ENCODE data around the gene SPPL3.

The SPPL3 gene

DNA sequence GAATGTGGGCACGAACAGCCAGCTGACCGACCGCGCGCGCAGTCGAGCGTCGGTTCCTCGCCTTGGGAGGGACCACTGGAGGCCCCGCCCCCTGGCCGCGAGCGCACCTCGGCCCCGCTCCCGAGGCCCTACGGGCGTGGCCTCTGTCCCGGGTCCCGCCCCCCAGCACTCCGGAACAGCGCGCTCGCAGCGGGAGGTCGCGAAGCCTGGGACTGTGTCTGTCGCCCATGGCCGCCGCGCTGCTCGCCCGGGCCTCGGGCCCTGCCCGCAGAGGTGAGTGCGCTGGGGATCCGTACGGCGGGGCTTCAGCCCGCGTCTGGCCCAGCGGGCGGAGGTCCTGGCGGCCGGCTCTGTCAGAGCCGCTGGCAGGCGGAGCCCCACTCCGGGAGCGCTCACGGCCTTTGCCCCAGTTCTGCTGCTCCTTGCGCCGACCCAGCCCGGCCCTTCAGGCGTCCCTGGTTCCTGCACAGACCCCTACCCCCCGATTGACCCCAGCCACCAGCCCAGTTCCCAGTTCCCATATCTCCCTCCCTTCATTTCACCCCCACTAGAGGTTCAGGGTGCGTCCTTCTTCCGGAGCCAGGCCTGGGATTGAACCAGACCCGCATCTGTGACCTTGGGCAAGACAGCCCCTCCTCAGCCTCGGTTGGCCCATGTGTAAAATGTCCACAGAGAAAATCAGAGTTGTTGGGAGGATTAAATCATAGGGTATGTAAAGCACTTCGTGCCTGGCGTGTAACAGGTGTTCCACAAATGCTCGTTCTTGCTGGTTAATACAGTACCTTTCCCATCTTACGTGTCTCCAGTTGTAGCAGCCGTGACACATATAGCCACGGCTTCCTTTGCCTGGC is 178.3 kb downstream of the SPPL3 start, which contains the start of gene ACADS:
TSS of gene ACADS (plus strand) at position 168 of the 851 bp plus-strand sequence. CDS start at position 228, 60 bp downstream.
- peak; percentile 58 to 89 (median 78) for DNase-seq (ENCODE audit: low read depth in 3 of 3, low spot score in 1 of 3)

DNA sequence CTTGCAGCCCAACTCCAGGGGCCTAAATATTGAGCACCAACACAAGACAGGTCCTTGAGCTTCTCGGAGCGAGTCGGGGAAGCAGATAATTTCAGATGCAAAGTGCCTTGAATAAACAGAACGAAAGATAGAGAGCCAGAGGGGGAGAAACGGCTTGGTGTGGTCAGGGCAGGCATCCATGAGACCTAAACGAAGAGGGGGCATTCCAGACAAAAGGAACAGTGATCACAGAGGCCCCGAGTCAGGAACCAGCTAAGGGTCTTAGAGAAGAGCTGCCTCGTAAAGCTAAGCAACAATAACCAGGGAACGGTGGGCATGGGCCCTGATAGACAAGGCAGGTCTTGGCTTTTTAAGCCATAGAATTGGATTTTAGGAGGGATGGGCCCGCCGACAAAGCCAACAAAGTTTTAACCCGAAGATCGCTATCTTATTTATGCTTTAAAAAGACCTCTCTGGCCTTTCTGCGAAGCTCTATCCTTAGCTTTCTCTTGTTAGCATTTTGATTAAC is 179.0 kb downstream of the SPPL3 start:
- DNase-seq (ENCODE audit: low read depth in 3 of 3, low spot score in 1 of 3): no peak

DNA sequence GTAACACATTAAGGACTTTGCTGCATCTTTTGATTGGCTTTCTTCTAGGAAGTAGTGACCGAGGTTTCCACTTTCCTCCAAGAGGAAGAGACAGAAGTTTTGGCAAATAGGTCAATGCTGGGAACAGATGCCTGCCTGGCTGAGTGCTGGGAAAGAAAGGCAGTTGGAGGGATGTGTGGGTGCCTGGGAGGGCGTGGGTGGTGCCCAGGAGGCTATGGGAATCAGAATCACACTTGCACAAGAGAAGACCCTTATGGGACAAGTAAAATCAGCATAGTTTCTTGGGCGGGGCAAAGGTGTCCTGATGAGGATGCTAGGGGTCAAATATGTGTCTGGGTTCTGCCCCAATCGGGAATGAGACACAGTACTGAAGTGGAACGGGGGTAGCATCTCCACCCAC is 179.4 kb downstream of the SPPL3 start:
- no peak for DNase-seq (ENCODE audit: low read depth in 3 of 3, low spot score in 1 of 3)

GRCh38 chr12:120722784-120723183 is 181.4 kb downstream of the SPPL3 start:
- no peak for DNase-seq (ENCODE audit: low read depth in 3 of 3, low spot score in 1 of 3)

DNA sequence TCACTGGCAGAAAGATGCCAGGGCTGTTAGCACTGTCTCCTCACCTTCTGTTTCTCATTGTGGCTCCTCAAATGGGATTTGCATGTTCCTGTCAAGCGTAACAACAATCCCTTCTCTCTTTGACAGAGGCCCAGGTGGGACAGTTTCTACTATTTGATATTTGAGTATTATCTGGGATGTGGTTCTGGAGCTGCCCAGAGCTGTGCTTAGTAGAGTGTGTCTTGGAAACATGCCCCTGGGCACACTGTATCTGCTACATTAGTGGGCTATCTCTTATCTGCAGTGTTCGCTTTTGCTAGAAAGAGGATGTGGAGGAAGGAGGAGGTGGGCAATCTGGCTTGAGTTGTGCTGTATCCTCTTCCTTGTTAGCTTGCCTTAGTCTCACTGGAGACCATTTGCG is 182.3 kb downstream of the SPPL3 start:
- DNase-seq (ENCODE audit: low read depth in 3 of 3, low spot score in 1 of 3): no peak

GRCh38 chr12:120720987-120721801 is 183.0 kb downstream of the SPPL3 start:
- no peak for DNase-seq (ENCODE audit: low read depth in 3 of 3, low spot score in 1 of 3)

DNA sequence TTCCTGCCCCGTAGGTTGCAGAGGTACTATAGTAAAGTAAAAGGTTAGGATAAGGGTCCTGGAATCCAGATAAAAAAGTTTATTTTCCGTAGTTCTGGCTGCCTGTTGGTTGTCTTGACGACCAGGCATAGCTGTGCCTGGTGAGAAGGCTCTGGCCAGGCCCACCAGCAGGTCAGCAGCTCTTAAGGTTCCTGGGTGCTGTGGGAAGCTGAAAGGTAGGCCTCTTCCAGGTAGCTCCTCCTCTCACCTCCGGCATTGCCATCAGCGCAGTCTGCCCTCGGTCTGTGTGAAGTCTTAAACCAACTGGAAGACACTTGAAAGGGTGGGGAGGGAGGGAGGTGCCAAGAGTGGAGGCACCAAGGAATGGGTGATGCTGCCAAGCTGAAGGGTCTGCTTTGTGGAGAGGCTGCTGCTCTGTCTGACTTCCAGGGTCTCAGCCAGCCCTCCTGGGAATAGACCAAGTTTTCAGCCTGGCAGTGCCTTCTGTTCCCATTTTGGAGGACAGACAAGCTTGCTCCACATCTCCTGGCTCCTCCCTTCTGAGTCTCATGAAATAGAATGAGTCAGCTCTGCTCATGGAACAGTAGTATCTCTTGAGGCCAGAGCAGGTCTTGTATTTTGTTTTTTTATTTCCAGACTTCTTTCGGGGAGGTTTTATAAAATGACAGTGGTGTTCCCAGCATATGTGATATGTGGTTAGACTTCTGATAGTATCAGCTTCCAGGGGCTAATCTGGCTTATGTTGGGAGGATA is 183.7 kb downstream of the SPPL3 start:
- no peak for DNase-seq (ENCODE audit: low read depth in 3 of 3, low spot score in 1 of 3)

DNA sequence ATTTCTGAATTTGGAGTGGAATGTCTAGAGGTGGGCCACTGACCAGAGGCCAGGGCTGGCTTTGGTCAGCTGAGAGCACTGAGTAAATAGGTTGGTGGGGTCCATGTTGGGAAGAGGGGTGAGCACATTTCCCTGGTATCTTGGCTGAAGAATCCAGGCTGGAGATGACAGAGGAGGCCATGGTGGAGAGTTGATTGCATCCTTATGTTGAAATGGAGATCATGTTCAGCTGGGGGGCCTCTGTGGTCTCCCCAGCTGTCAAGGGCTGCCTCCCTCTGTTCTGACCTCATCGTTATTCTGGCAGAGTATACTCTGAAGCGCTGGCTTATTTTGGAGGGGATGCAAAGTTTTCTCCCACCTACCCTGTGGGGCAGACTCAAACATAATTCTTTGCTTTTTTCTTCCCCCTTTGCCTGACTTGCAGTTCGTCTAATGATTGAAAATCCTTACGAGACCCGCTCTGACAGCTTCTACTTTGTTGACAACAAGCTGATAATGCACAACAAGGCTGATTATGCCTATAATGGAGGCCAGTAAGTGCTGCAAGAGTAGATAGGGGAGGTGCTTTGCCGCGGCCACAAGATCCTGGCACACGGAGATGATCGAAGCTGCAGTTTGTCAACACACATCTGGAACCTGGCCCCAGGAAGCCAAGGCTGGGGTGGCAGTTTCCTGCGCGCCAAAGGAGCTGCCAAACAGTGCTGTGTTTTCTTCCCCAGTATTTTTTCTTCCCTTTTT is 184.5 kb downstream of the SPPL3 start:
- no peak for DNase-seq (ENCODE audit: low read depth in 3 of 3, low spot score in 1 of 3)

DNA sequence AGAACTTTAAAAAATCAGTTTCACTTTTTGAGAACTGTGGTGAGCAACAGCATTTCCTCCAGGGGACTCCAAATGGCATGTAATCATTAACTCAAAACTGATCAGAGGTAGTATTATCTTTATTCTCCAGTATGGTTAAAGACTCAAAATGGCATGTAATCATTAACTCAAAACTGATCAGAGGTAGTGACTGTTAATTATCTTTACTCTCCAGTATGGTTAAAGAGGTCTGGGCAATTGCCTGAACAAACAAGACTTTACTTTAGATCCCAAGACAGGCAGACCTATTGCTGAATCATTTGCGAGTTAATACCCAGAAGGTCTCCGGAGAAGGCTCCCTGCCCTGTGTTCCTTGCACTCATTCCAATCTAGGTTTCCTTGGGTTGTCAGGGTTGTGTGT is 185.1 kb downstream of the SPPL3 start:
- no peak for DNase-seq (ENCODE audit: low read depth in 3 of 3, low spot score in 1 of 3)

DNA sequence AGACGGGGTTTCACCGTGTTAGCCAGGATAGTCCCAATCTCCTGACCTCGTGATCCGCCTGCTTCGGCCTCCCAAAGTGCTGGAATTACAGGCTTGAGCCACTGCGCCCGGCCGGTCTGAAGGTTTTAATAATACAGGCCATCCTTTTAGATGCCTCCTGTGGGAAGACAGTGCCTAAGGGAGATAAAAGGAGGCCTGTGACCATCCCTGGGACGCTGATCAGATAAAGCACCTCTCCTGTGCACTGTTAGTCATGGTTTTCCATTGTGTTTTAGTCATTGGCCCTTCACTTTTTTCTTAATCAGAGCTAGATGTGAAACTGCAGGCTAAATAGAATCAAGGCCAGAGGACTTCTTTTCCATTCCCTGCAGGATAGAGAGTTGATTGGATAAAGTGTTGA is 186.1 kb downstream of the SPPL3 start:
- no peak for DNase-seq (ENCODE audit: low read depth in 3 of 3, low spot score in 1 of 3)

GRCh38 chr12:120713861-120714482 is 190.2 kb downstream of the SPPL3 start:
- DNase-seq (ENCODE audit: low read depth in 3 of 3, low spot score in 1 of 3): peak in 2 of 3 donors; percentile 51 to 62

- DNase-seq (ENCODE audit: low read depth in 3 of 3, low spot score in 1 of 3): no peak
Measured at GRCh38 chr12:120712610-120713009, 191.5 kb downstream of the SPPL3 start.
